Fibroblast of skin of right biceps (primary cell): ENCODE results near the gene KCTD11.

Source experiments
- DNase-seq: peaks from one replicate; pipeline ENCODE4 v3.0.0-alpha.2; 2013

KCTD11 gene

GRCh38 chr17:7351665-7352502 lies at the start of gene KCTD11:
KCTD11 (plus strand) TSS chr17:7352162.
- peak; percentile 96 for DNase-seq

DNA sequence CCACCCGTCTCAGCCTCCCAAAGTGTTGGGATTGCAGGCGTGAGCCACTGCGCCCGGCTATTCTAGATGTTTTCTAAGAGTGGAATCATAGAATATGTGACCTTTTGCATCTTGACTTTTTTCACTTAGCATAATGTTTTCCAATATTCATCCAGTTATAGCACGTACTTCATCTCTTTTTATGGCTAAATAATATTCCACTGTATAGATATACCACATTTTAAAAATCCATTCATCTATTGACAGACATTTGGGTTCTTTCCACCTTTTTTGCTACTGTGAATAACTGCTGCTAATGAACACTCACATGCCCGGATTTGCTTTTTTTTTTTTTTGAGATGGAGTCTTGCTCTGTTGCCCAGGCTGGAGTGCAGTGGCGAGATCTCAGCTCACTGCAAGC lies 47.8 kb upstream of the KCTD11 start:
- DNase-seq, result no peak

DNA sequence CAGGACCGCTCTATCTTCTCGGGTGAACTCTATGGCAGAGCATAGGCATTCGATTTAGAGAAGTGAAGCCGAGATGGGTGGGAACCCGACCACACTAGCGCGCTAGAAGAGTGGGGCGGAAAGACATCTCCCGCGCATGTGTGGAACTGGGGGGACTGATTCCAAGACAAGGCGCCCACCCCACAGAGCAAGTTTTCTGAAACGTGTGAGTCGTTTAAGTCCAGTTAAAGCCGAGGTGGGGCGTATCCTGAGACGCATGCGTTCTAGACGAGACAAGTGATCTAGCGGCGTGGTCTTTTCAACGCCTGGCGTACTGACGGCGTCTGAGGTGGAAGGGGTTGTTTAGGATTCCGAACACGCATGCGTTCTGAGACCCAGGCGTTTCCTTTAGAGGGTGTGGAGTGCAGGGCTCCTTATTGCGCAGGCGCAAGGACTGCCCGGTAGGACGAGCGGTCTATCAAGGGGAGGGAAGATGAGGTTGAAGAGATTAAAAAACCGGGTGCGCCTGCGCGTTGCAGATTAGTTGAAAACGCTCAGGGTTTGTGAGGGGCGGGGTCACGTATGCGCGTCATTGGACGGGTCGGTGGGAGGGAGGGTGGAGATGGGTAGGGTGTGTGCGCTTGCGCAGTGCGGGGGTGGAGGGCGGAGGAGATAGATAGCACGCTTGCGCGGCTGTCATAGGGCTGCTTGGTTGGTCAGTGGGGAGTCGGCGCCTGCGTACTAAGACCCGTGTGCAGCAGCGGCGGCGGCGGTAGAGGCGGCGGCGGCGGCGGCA lies 44.9 kb upstream of the KCTD11 start, which contains the start of gene EIF5A:
EIF5A (plus strand) TSS at position 718 of the 775 bp plus-strand sequence. CDS start 2,008 bp downstream, outside the sequence.
- peak; percentile 100 for DNase-seq

- peak; percentile 45 for DNase-seq
These were observed 44.0 kb upstream of the KCTD11 start for GRCh38 chr17:7307686-7308624.

DNA sequence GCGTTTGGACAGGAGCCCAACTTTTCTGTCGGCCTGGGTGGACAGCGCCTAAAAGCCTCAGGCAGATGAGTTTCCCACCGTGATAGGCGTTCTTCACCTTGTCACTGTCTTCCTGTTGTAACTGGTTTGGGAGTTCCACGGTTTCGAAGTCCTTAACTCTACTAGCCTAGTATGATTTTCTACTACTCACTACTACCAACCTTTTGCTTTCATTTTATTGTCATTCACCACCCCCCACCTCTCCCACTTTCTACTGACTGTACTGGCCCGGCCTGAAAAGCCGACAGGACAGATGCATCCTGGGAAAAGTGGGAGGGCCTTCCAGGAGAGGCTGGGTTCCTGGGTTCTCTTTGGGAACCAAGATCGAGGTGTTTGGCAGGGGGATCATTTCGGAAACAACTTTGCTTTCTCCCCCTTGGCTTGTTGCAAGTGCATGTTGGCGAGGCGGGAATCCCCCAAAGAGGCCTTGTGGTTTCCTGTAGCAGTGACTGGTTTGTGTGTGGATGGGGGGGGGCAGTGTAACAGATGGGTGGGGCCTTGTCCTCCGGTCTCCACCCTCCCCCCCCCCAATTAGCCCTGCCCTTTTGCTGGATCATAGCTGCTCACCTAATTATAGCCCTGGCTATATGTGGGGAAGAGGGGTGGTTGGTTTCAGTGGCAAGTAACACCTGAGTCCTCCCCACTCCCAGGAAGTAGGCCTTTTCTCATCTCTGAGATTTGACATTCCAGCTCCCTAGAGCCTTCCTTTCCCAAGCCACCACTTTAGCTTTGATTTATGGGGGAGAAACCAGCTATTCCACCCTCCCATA lies 43.1 kb upstream of the KCTD11 start:
- DNase-seq, result peak; percentile 82

DNA sequence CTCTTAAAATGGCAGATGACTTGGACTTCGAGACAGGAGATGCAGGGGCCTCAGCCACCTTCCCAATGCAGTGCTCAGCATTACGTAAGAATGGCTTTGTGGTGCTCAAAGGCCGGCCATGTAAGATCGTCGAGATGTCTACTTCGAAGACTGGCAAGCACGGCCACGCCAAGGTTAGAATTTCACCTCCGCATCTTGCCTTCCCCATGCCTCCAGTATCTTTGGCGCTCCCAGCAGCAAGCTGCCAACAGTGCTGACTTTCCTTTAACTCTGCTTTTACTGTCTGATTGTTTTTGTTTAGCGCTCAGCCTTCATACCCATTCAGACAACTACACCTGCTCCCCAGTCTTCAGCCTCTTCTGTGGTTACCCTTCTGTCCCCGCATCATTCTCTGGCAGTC lies 42.3 kb upstream of the KCTD11 start:
- no peak for DNase-seq

DNA sequence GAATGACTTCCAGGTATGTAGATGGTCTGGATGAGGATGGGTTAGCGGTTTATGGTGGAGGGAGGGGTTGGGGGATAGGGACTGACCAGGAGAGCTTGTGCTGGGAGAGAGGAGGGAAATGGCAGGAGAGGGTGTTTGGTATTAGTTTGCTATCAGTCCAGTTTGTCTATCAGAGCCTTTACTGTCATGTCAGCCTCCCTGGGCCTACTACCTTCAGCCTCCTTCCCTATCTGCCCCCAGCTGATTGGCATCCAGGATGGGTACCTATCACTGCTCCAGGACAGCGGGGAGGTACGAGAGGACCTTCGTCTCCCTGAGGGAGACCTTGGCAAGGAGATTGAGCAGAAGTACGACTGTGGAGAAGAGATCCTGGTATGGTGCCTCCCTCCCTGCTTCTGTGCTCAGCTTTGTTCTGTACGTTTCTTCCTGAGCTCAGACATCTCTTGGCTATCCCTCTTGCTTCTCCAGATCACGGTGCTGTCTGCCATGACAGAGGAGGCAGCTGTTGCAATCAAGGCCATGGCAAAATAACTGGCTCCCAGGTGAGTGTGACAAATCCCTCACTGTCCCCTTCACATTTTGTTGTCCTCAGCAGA lies 40.8 kb upstream of the KCTD11 start:
- DNase-seq, result no peak

GRCh38 chr17:7312432-7313087 lies 39.4 kb upstream of the KCTD11 start:
- DNase-seq, result no peak

GRCh38 chr17:7313088-7313889 lies 38.7 kb upstream of the KCTD11 start:
- peak; percentile 15 for DNase-seq

- DNase-seq, result peak; percentile 14
These were observed 37.9 kb upstream of the KCTD11 start for GRCh38 chr17:7313890-7314718.

- peak; percentile 81 for DNase-seq
These were observed 37.0 kb upstream of the KCTD11 start, which contains the start of gene GPS2 for GRCh38 chr17:7314719-7315569. GPS2 (minus strand) TSS chr17:7315360; CDS start chr17:7315052, 308 bp downstream.

GRCh38 chr17:7315570-7316235 lies 36.3 kb upstream of the KCTD11 start:
- DNase-seq, result no peak

DNA sequence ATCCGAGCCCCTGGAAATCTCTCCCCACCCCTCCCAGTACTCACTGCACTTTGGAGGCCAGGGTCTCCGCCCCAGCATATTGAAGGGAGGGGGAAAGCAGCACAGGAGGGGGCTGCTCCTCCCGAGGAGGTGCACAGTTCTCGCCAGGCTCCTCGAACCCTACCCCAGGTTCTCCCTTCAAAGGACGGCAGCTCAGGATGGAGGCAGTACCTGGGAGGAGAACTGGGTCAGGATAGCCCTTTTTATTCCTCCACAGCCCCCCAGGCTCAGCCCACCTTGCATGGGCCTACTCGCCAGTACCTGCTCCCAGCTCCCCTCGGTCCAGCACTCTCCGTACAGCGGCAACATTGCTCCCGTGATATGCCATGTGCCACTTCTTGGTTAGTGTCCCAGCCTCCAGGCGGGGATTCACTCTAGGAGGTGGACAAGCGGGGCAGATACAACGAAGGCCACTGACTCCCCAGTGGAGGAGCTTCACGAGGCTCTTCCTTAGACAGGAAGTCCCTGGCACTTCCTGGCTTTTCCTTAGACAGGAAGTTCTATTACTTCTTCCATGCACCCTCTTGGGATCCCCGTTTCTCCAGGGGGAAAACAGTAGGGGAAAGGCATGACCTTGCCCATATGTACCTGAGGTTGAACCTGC lies 34.7 kb upstream of the KCTD11 start:
- DNase-seq, result no peak

DNA sequence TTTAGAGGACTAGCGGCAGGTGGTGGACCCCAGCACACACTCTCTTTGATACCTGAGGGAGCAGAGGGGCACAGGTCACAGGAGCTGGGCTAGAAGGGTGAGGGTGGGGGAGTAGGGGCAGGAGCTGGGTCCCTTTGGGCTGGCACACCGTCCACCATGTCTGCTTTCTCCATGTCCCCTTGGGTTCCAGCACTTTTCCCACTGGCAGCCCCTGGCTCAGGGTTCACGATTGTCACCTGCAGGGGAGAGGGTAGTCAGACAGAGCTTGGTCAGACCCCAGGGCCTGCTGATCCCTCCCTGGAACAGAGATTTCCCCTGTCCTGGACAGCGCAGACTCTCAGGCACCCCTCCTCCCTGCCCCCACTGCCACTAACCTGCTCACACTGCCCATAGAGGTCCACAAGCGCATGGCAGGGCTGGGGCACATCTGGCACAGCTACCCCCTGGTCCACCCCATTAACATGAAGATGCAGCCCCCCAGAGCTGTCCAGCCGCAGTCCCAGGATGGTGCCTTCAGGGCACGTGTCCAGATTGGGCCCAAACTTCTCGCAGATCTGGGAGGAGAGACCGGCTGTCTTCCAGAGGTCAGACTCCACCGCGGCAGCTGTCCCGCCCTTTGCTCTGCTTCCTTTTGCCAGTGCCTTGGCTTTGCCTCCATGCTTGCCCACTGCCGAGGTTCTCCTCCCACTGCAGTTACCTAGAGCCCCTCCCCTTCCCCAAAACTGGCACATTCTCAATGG lies 33.7 kb upstream of the KCTD11 start:
- DNase-seq, result no peak

DNA sequence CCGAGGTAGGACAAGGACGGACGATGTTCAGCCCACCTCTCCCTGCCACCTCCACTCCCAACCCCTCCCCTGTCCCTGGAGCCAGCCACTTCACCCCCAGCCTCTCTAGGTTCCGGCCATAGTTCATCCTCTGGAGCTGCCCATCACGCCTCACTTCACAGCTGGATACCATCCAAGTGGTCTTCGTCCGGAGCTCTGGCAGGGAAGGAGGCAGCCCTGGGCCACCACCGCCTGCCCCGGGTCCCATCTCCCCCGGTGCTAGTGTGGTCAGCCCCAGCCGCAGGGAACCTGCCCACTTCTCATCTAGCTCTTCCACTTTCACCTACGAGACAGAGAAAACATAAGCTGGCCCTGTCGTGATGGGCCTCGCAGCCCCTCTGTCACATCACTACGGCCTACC lies 30.5 kb upstream of the KCTD11 start:
- DNase-seq, result no peak
